Spinal cord (tissue), 10 donors: Measurements from ENCODE around the gene MECR. TPM values are rescaled to one million over a fixed set of nuclear protein-coding genes. Genes with fewer than 3 reads are reported as not detected.
"Not testable (repeated sequence)": the region's sequence is repeated elsewhere in the genome, so short reads cannot be mapped to it uniquely, and the experiment has no call there.

Experiments
- DNase-seq, 6 donors: peaks; one replicate each; pipeline versions ENCODE4 v3.0.0 to v3.0.0-alpha.2; 2013 to 2015; ENCODE audit warnings: low spot score in 6 of 6, low read depth in 4 of 6
- H3K27ac ChIP-seq: one replicate; pipeline ENCODE4 v1.5.1; 2013; ENCODE audit warnings: low read depth, low read length, control low read depth
- H3K27me3 ChIP-seq: one replicate; pipeline ENCODE4 v1.6.1; 2013; ENCODE audit warnings: low read length; ENCODE audit not compliant: control insufficient read depth, insufficient read depth
- H3K36me3 ChIP-seq: one replicate; pipeline ENCODE4 v1.6.1; 2013; ENCODE audit warnings: low read length; ENCODE audit not compliant: control insufficient read depth, insufficient read depth
- H3K4me1 ChIP-seq: one replicate; pipeline ENCODE4 v1.6.1; 2013; ENCODE audit warnings: low read length; ENCODE audit not compliant: control insufficient read depth, insufficient read depth
- H3K4me3 ChIP-seq: one replicate; pipeline ENCODE4 v1.5.1; 2013; ENCODE audit warnings: low read depth, low read length, control low read depth
- H3K9me3 ChIP-seq: one replicate; pipeline ENCODE4 v1.6.1; 2013; ENCODE audit warnings: low read length; ENCODE audit not compliant: control insufficient read depth, insufficient read depth
- WGBS: methylation state at CpG from one replicate; pipeline ENCODE4 v1.1.5; 2013; ENCODE audit warnings: missing lambda C conversion rate; ENCODE audit not compliant: insufficient coverage; 5-methylcytosine and 5-hydroxymethylcytosine counted together
- polyA plus RNA-seq, 2 donors: library from polyadenylated mRNA; unstranded; fragments of 120-200 nt; gene quantifications; one replicate each; pipeline ENCODE4 v1.2.1, GENCODE V29; 2013; ENCODE audit not compliant: insufficient read length in 2 of 2
- total RNA-seq, 2 donors: library from RNA; depleted of rRNA in 1 of 2; stranded (reverse); fragments of 120-200 nt in 1 of 2; fragments of >200 nt in 1 of 2; gene quantifications; one replicate each; pipeline versions ENCODE4 v1.2.3 to v1.2.4, GENCODE V29; 2013 to 2014
- donor health status: healthy.

MECR gene
- total and polyA plus RNA-seq, 4 donors, result 22.5 to 43.0 (median 32.3) TPM

DNA sequence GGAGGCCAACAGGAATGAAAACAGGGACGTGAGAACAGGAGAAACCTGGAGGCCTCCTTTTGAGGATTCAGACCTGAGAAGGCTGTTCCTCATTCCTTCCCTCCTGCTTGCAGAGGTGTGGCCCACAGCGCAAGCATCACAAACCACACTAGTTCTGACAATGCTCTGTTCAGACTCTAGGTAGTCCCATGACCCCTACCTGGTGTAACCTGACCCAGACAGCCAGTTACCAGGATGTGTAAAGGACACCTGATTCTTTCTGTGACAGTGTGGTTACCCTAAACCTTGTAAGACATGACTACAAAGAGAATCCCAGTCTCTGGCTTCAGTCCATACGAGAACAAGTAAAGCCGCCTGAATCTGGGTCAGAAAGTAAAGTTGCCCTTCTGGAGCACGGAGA is 3.2 kb downstream of the MECR start:
- Histone ChIP-seq H3K27ac (no peak overlapping the region), H3K4me1 (peaks cover 6% of the 10 kb centered on the region), H3K4me3 (no peak overlapping the region), H3K9me3 (no peaks in the 10 kb centered on the region), H3K27me3 (no peaks in the 10 kb centered on the region), H3K36me3 (no peaks in the 10 kb centered on the region)
- WGBS, result 83% methylated on average over 5 of the region's 5 CpGs
- no peak for DNase-seq

DNA sequence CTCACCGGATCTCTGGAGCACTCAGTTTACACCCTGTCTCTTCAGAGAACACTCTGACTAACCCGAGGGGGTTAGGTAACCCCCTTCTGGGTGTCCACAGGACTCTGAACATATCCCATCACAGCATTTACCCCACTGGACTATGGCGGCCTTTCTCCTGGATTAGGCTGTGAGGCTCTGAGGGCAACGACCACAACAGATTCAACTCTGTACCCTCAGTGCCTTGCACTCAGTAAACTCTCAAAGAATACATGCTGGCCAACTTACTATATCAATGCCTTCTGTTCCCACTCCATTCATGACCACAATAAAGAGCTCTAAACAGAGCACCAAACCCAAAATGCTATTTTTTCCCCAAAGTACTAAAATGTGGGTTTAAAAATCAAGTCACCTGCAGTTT is 5.4 kb downstream of the MECR start:
- Histone ChIP-seq H3K27me3 (no peaks in the 10 kb centered on the region), H3K27ac (no peak overlapping the region), H3K36me3 (no peaks in the 10 kb centered on the region), H3K9me3 (no peaks in the 10 kb centered on the region), H3K4me1 (peaks cover 6% of the 10 kb centered on the region), H3K4me3 (no peak overlapping the region)
- WGBS, result 97% methylated on average over 4 of the region's 4 CpGs
- DNase-seq, result no peak

DNA sequence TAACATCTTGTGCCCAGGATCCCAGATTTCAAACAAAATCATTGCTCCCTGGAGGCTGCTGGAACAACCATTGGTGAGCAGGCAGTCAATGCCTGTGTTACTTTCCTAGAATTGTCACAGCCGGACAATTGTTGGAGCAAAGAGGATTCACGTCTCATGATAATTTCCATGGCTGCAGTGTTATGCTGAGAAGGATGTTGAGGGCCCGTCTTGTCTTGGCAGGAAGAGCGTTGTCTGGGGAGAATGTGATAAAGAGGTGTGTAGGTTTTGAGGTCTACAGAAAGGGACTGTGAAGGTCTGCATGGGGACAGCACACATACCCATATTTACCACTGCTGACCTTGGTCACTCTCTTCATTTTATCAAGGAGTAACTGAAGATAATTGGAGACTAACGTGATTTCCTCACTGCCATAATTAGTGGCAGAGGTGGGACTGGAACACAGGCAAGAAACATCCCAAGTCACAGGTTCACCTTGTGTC is 6.3 kb downstream of the MECR start:
- H3K27me3 ChIP-seq, result no peaks in the 10 kb centered on the region
- no peaks in the 10 kb centered on the region for H3K9me3 ChIP-seq
- no peak overlapping the region for H3K4me3 ChIP-seq
- H3K4me1 ChIP-seq, result peaks cover 6% of the 10 kb centered on the region
- peaks cover 4% of the 10 kb centered on the region for H3K36me3 ChIP-seq
- WGBS, result 91% methylated on average over 3 of the region's 5 CpGs
- DNase-seq, result no peak
- H3K27ac ChIP-seq, result no peak overlapping the region

DNA sequence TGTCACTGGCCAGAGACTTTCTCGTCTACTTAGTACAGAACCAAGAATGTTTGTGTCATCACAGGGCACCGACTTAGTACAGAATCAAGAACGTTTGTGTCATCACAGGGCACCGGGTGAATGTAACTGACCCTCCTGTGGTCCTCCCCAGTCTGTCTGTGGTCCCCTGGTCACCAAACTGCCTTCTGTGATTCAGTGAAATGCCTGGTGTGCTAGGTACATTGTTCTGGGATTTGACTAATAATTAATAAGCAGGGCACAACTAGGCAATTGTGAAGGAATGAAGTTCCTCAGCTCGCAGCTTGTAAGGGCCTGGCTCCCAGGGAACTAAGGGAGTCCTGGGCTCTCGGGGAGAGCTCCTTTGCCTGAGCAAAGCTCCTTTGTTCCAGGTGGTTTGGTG is 7.2 kb downstream of the MECR start:
- Histone ChIP-seq H3K27ac (no peak overlapping the region), H3K4me3 (no peak overlapping the region), H3K36me3 (peaks cover 4% of the 10 kb centered on the region), H3K9me3 (no peaks in the 10 kb centered on the region), H3K4me1 (peaks cover 6% of the 10 kb centered on the region), H3K27me3 (no peaks in the 10 kb centered on the region)
- whole genome bisulfite sequencing, result 81% methylated on average over 6 of the region's 6 CpGs
- no peak for DNase-seq

DNA sequence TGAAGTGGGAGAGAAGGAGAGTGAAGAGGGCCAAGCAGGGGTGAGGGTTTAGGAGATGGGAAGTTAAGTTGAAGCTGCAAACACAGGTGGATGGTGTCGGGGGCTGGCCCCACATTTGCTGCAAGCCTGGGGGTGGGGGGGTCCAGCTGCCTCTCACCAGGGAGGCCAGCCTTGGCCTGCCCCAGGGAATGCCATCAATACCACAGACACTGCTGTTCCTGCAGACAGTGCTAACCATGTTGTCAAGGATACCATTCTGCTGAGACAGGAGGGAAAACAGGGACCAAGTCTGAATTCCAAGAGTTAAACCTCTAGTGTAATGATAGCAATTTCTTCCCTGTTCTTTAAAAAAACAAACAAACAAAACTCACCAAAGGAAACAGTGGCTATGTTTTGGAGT is 8.0 kb downstream of the MECR start:
- H3K4me1 ChIP-seq, result peaks cover 6% of the 10 kb centered on the region
- no peaks in the 10 kb centered on the region for H3K9me3 ChIP-seq
- 30% methylated on average over 1 of the region's 1 CpG for WGBS
- H3K36me3 ChIP-seq, result peaks cover 4% of the 10 kb centered on the region
- H3K27ac ChIP-seq, result no peak overlapping the region
- DNase-seq, result peak in 1 of 6 donors; percentile 12
- H3K4me3 ChIP-seq, result no peak overlapping the region
- no peaks in the 10 kb centered on the region for H3K27me3 ChIP-seq

- H3K36me3 ChIP-seq, H3K27me3 ChIP-seq, H3K27ac ChIP-seq, H3K4me1 ChIP-seq, H3K4me3 ChIP-seq, H3K9me3 ChIP-seq, DNase-seq: not testable (repeated sequence)
- 60% methylated on average over 5 of the region's 6 CpGs for WGBS
Measured at GRCh38 chr1:29222260-29222659, 8.5 kb downstream of the MECR start.

DNA sequence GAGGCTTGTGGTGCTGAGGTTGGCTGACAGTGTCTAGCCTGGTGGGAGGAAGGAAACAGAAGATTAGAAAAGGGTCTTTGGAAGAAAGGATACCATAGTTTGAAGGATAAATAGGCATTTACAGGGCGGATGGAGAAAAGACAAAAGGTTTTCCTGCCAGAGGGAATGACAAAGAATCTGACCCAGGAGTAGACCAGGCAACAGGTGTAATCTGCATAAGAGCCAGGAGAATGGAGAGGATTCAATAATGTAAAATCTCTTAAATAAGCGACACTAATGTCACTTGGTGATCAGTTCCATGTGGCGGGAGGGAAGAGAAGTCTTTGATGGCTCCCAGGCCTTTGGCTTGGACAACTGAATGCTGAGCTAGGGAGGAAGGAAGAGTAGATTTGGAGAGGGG is 9.4 kb downstream of the MECR start:
- Histone ChIP-seq H3K4me3 (no peak overlapping the region), H3K4me1 (peaks cover 6% of the 10 kb centered on the region), H3K36me3 (peaks cover 4% of the 10 kb centered on the region), H3K27ac (no peak overlapping the region), H3K9me3 (no peaks in the 10 kb centered on the region), H3K27me3 (no peaks in the 10 kb centered on the region)
- DNase-seq, result no peak
- 92% methylated on average over 3 of the region's 3 CpGs for WGBS

- no peak for DNase-seq
- Histone ChIP-seq H3K9me3 (no peaks in the 10 kb centered on the region), H3K4me3 (no peak overlapping the region), H3K4me1 (peaks cover 6% of the 10 kb centered on the region), H3K27ac (no peak overlapping the region), H3K36me3 (peaks cover 23% of the 10 kb centered on the region), H3K27me3 (no peaks in the 10 kb centered on the region)
- WGBS, result no CpG with 5 or more reads among the region's 2 CpGs
Measured at GRCh38 chr1:29218223-29218622, 12.5 kb downstream of the MECR start.

- no peak overlapping the region for H3K27ac ChIP-seq
- H3K4me3 ChIP-seq, result no peak overlapping the region
Measured at GRCh38 chr1:29217633-29218032, 13.1 kb downstream of the MECR start.

DNA sequence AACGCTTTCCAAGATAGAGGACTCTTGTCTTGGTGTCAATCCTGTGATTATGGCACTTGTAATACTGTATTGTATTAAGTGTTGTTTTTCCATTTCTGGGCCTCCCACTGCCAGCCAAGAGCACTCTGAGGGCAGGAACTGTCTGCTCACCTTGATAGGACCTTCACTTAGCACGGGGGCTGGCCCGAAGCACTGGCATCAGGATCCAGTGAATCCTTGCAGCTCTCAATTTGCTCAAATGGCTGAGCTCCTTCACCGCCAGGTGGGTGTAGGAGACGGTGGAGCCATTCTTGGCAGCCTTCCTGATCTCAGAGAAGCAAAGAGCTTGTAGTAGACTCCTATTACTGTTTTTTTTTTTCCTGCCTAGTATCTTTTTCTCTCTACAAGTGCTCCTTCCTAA is 17.7 kb downstream of the MECR start:
- no peak overlapping the region for H3K27ac ChIP-seq
- 88% methylated on average over 4 of the region's 5 CpGs for WGBS
- H3K9me3 ChIP-seq, result no peaks in the 10 kb centered on the region
- peaks cover 43% of the 10 kb centered on the region for H3K36me3 ChIP-seq
- DNase-seq, result peak in 1 of 6 donors; percentile 14
- H3K4me3 ChIP-seq, result no peak overlapping the region
- H3K4me1 ChIP-seq, result no peaks in the 10 kb centered on the region
- H3K27me3 ChIP-seq, result no peaks in the 10 kb centered on the region

More at GRCh38 chr1:29217633-29218032, 13.1 kb downstream of the MECR start:
- no peaks in the 10 kb centered on the region for H3K9me3 ChIP-seq
- H3K4me1 ChIP-seq, result peaks cover 2% of the 10 kb centered on the region
- H3K27me3 ChIP-seq, result no peaks in the 10 kb centered on the region
- H3K36me3 ChIP-seq, result peaks cover 29% of the 10 kb centered on the region
- DNase-seq, result no peak
- WGBS, result 100% methylated on average over 1 of the region's 2 CpGs
